ENCODE results near the gene INO80D.

INO80D gene

GRCh38 chr2:206115026-206115578, 29.1 kb upstream of the INO80D start:
- no peak for TF ChIP-seq CTCF (IDR thresholded peaks at IDR 0.05)
- no peaks in the 10 kb centered on the region for H3K36me3 ChIP-seq (ENCODE audit: control insufficient read depth, insufficient read depth, low read length)

GRCh38 chr2:206112846-206113547, 27.0 kb upstream of the INO80D start:
- TF ChIP-seq CTCF (IDR thresholded peaks at IDR 0.05) = no peak
- no peaks in the 10 kb centered on the region for H3K36me3 ChIP-seq (ENCODE audit: control insufficient read depth, insufficient read depth, low read length)
- no peak overlapping the region for H3K4me3 ChIP-seq (ENCODE audit: low read depth, low read length)
- no peak overlapping the region for H3K4me2 ChIP-seq (ENCODE audit: low read length)
- no peaks in the 10 kb centered on the region for H3K79me2 ChIP-seq
- no peak overlapping the region for H2AFZ ChIP-seq
- no peaks in the 10 kb centered on the region for H3K4me1 ChIP-seq
- no peak overlapping the region for H3K27ac ChIP-seq
- no peak overlapping the region for H3K9ac ChIP-seq
- H3K27me3 ChIP-seq (ENCODE audit: control insufficient read depth, insufficient read depth, low read length) = no peaks in the 10 kb centered on the region
- no peaks in the 10 kb centered on the region for H3K9me3 ChIP-seq (ENCODE audit: control insufficient read depth, low read length)

More at GRCh38 chr2:206115026-206115578, 29.1 kb upstream of the INO80D start:
- no peaks in the 10 kb centered on the region for H3K4me1 ChIP-seq
- H3K9ac ChIP-seq = no peak overlapping the region
- H3K27ac ChIP-seq = no peak overlapping the region
- H3K27me3 ChIP-seq (ENCODE audit: control insufficient read depth, insufficient read depth, low read length) = no peaks in the 10 kb centered on the region
- H3K4me3 ChIP-seq (ENCODE audit: low read depth, low read length) = no peak overlapping the region
- H2AFZ ChIP-seq = no peak overlapping the region
- no peaks in the 10 kb centered on the region for H3K79me2 ChIP-seq
- H3K4me2 ChIP-seq (ENCODE audit: low read length) = no peak overlapping the region
- no peaks in the 10 kb centered on the region for H3K9me3 ChIP-seq (ENCODE audit: control insufficient read depth, low read length)

GRCh38 chr2:206112108-206112507, 26.1 kb upstream of the INO80D start:
- no peak for TF ChIP-seq CTCF (IDR thresholded peaks at IDR 0.05)
- Histone ChIP-seq H3K4me2 (ENCODE audit: low read length) (no peak overlapping the region), H3K36me3 (ENCODE audit: control insufficient read depth, insufficient read depth, low read length) (no peaks in the 10 kb centered on the region)

GRCh38 chr2:206108713-206109112, 22.7 kb upstream of the INO80D start:
- H3K27me3 ChIP-seq (ENCODE audit: control insufficient read depth, insufficient read depth, low read length) = no peaks in the 10 kb centered on the region
- no peak overlapping the region for H3K4me3 ChIP-seq (ENCODE audit: low read depth, low read length)
- no peaks in the 10 kb centered on the region for H3K4me1 ChIP-seq
- H3K79me2 ChIP-seq = no peaks in the 10 kb centered on the region
- H2AFZ ChIP-seq = no peak overlapping the region
- no peaks in the 10 kb centered on the region for H3K9me3 ChIP-seq (ENCODE audit: control insufficient read depth, low read length)
- H3K4me2 ChIP-seq (ENCODE audit: low read length) = no peak overlapping the region
- H3K36me3 ChIP-seq (ENCODE audit: control insufficient read depth, insufficient read depth, low read length) = no peaks in the 10 kb centered on the region
- H3K27ac ChIP-seq = no peak overlapping the region
- H3K9ac ChIP-seq = no peak overlapping the region
- TF ChIP-seq CTCF (IDR thresholded peaks at IDR 0.05) = no peak

More at GRCh38 chr2:206112108-206112507, 26.1 kb upstream of the INO80D start:
- no peak overlapping the region for H3K4me3 ChIP-seq (ENCODE audit: low read depth, low read length)
- no peaks in the 10 kb centered on the region for H3K27me3 ChIP-seq (ENCODE audit: control insufficient read depth, insufficient read depth, low read length)
- H3K9me3 ChIP-seq (ENCODE audit: control insufficient read depth, low read length) = no peaks in the 10 kb centered on the region
- no peaks in the 10 kb centered on the region for H3K79me2 ChIP-seq
- H3K9ac ChIP-seq = no peak overlapping the region
- H3K27ac ChIP-seq = no peak overlapping the region
- H2AFZ ChIP-seq = no peak overlapping the region
- H3K4me1 ChIP-seq = no peaks in the 10 kb centered on the region

GRCh38 chr2:206105541-206105940, 19.6 kb upstream of the INO80D start:
- no peaks in the 10 kb centered on the region for H3K36me3 ChIP-seq (ENCODE audit: control insufficient read depth, insufficient read depth, low read length)
- H3K27me3 ChIP-seq (ENCODE audit: control insufficient read depth, insufficient read depth, low read length) = no peaks in the 10 kb centered on the region
- no peaks in the 10 kb centered on the region for H3K79me2 ChIP-seq
- H3K4me2 ChIP-seq (ENCODE audit: low read length) = no peak overlapping the region
- no peaks in the 10 kb centered on the region for H3K4me1 ChIP-seq
- H3K9me3 ChIP-seq (ENCODE audit: control insufficient read depth, low read length) = no peaks in the 10 kb centered on the region
- H2AFZ ChIP-seq = no peak overlapping the region
- H3K27ac ChIP-seq = no peak overlapping the region
- TF ChIP-seq CTCF (IDR thresholded peaks at IDR 0.05) = no peak
- H3K9ac ChIP-seq = no peak overlapping the region
- no peak overlapping the region for H3K4me3 ChIP-seq (ENCODE audit: low read depth, low read length)
